Osteoblast (primary cell): Measurements from ENCODE around the gene KRTAP26-1. TPM values are rescaled to one million over a fixed set of nuclear protein-coding genes. Genes with fewer than 3 reads are reported as not detected.
A peak's percentile ranks its signal among the peaks of the same experiment; 100 is the strongest.

Experiments used
- DNase-seq: peaks from one replicate; pipeline ENCODE4 v3.0.0; 2011; ENCODE audit warnings: low spot score, mixed read lengths; ENCODE audit not compliant: insufficient read length; ENCODE audit errors: missing footprints
- H2AFZ ChIP-seq: 2 replicates; pipeline ENCODE4 v1.6.0; 2011; ENCODE audit warnings: mild to moderate bottlenecking, low read length
- H3K27ac ChIP-seq: 2 replicates; pipeline ENCODE4 v1.5.1; 2011; ENCODE audit warnings: mild to moderate bottlenecking, low read depth, low read length, moderate library complexity
- H3K27me3 ChIP-seq: 2 replicates; pipeline ENCODE4 v1.6.0; 2012; ENCODE audit warnings: mild to moderate bottlenecking, control low read depth, inconsistent platforms, low read length, moderate library complexity; ENCODE audit not compliant: insufficient read depth
- H3K36me3 ChIP-seq: 2 replicates; pipeline ENCODE4 v1.5.1; 2011; ENCODE audit warnings: mild to moderate bottlenecking, low read length, control low read depth, moderate library complexity; ENCODE audit not compliant: insufficient read depth
- H3K4me1 ChIP-seq: 2 replicates; pipeline ENCODE4 v1.5.1; 2011; ENCODE audit warnings: mild to moderate bottlenecking, low read length, control low read depth, moderate library complexity; ENCODE audit not compliant: insufficient read depth
- H3K4me2 ChIP-seq: 2 replicates; pipeline ENCODE4 v1.6.0; 2011; ENCODE audit warnings: mild to moderate bottlenecking, low read length; ENCODE audit not compliant: insufficient read depth
- H3K4me3 ChIP-seq: fragments of 200-600 bp; sonication (generic); 3 replicates; pipeline ENCODE4 v1.5.1; 2012; ENCODE audit warnings: mild to moderate bottlenecking, low read length, inconsistent platforms; ENCODE audit not compliant: insufficient read depth
- H3K79me2 ChIP-seq: 2 replicates; pipeline ENCODE4 v1.6.0; 2012; ENCODE audit warnings: mild to moderate bottlenecking, low read length, control low read depth, inconsistent platforms; ENCODE audit not compliant: insufficient read depth
- H3K9me3 ChIP-seq: 2 replicates; pipeline ENCODE4 v1.5.1; 2011; ENCODE audit warnings: low read depth, low read length, control low read depth
- H4K20me1 ChIP-seq: 2 replicates; pipeline ENCODE4 v1.6.0; 2012; ENCODE audit warnings: mild to moderate bottlenecking, low read length, control low read depth; ENCODE audit not compliant: insufficient read depth
- CTCF ChIP-seq: IDR thresholded peaks from 2 replicates; pipeline ENCODE4 v1.5.1; 2011; ENCODE audit warnings: mild to moderate bottlenecking, low read depth, low read length, moderate library complexity; ENCODE audit errors: extremely low read depth
- total RNA-seq: library from RNA; depleted of rRNA; stranded (reverse); fragments of >200 nt; gene quantifications from 2 replicates; pipeline ENCODE4 v1.2.3, GENCODE V29; 2012

Gene KRTAP26-1
- total RNA-seq, 1 donor = not detected

DNA sequence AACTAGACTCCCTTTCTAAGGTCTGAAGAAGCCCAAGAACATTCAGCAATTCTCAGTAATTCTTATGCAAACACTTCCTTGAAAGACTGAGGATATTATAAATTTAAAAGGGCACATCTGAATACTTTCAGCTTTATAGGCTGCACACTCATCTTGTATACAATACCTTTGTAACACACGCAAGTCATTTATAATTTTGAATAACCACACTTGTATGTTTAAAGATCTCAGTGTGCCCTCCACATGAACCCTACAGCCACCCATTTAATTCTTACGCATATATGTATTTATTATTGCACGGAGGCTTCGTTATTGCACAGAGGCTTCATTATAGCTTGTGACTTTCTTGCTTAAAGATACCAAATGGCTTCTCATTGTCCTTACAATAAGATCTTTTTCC lies 18.6 kb upstream of the KRTAP26-1 start:
- Histone ChIP-seq H3K79me2 (no peaks in the 10 kb centered on the region), H4K20me1 (no peaks in the 10 kb centered on the region), H3K9me3 (no peaks in the 10 kb centered on the region), H3K27me3 (no peaks in the 10 kb centered on the region), H3K36me3 (no peaks in the 10 kb centered on the region), H3K4me2 (no peak overlapping the region), H3K4me1 (no peaks in the 10 kb centered on the region), H3K27ac (no peak overlapping the region), H2AFZ (no peak overlapping the region), H3K4me3 (no peak overlapping the region)
- no peak for DNase-seq
- TF ChIP-seq CTCF = no peak

- Histone ChIP-seq H3K4me3 (no peak overlapping the region), H3K4me1 (no peaks in the 10 kb centered on the region), H3K79me2 (no peaks in the 10 kb centered on the region), H3K27me3 (no peaks in the 10 kb centered on the region), H3K27ac (no peak overlapping the region), H3K36me3 (no peaks in the 10 kb centered on the region), H3K4me2 (no peak overlapping the region), H4K20me1 (no peaks in the 10 kb centered on the region), H2AFZ (no peak overlapping the region), H3K9me3 (no peaks in the 10 kb centered on the region)
- no peak for DNase-seq
- no peak for TF ChIP-seq CTCF
Observed at GRCh38 chr21:30337772-30338171, 17.7 kb upstream of the KRTAP26-1 start.

DNA sequence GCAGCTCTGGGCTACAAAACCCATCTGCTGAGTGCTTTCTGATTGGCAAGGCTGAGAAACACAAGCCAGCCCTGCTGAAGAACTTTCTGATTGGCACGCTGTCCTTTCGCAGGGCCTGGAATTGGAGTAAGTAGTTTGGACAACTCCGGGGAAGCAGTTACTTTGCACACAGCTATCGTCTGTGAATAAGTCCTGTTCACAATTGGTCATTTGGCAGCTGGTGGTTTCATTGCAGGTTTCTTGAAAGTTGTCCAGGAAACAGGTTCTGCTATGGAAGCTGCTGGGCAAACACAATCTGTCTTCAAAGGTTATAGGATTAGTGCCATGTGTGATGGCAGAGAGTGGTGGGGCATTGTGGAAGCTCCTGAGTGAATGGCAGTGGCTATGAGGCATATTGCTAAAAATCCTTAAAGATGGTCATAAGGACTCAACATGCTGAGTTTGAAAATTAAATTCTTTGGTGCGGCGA lies 17.2 kb upstream of the KRTAP26-1 start, which contains the start of gene KRTAP27-1:
Gene KRTAP27-1, minus strand, starts transcription at position 419 of the 469 bp plus-strand sequence. Its CDS starts 26 bp downstream, at position 393.
- DNase-seq = no peak

DNA sequence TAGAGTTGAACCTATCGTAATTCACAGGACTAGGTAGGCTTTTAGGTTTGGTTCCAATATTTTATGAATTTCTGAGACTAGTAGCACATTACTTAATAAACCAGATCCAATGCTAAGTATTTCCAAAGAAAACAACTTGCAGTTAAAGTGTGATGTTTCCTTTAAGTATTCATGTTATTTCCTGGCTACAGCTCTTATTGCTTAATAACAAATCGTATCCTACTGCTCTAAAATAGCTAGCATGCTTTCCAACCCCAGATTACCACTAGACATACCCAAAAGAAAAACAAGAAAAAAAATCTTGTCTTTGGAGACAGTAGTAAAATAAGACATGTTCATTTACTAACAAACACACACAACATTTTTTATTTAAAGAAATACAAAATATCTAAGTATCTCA lies 16.5 kb upstream of the KRTAP26-1 start:
- Histone ChIP-seq H3K36me3 (no peaks in the 10 kb centered on the region), H3K4me1 (no peaks in the 10 kb centered on the region), H3K4me2 (no peak overlapping the region), H3K27me3 (no peaks in the 10 kb centered on the region), H3K9me3 (no peaks in the 10 kb centered on the region), H3K27ac (no peak overlapping the region), H3K79me2 (no peaks in the 10 kb centered on the region), H3K4me3 (no peak overlapping the region), H2AFZ (no peak overlapping the region), H4K20me1 (no peaks in the 10 kb centered on the region)
- TF ChIP-seq CTCF = no peak
- DNase-seq = peak; percentile 65

More for the DNA sequence above, 17.2 kb upstream of the KRTAP26-1 start, which contains the start of gene KRTAP27-1:
- no peak within 1 kb of the TSS for H2AFZ ChIP-seq
- H4K20me1 ChIP-seq = no peaks in the 10 kb centered on the region
- no peaks in the 10 kb centered on the region for H3K36me3 ChIP-seq
- TF ChIP-seq CTCF = no peak
- no peak within 1 kb of the TSS for H3K4me2 ChIP-seq
- H3K9me3 ChIP-seq = no peaks in the 10 kb centered on the region
- H3K79me2 ChIP-seq = no peaks in the 10 kb centered on the region
- no peaks in the 10 kb centered on the region for H3K27me3 ChIP-seq
- H3K27ac ChIP-seq = no peak within 1 kb of the TSS
- H3K4me3 ChIP-seq = no peak within 1 kb of the TSS
- no peaks in the 10 kb centered on the region for H3K4me1 ChIP-seq
